Neural progenitor cell (in vitro differentiated cells): ENCODE results near the gene TNFSF8. TPM values are rescaled to one million over a fixed set of nuclear protein-coding genes. Genes with fewer than 3 reads are reported as not detected.

Experiments
- DNase-seq: peaks from one replicate; pipeline ENCODE4 v3.0.0-alpha.2; 2016; ENCODE audit warnings: low spot score
- H2AFZ ChIP-seq: fragments of 200-600 bp; sonication (generic); replicated peaks from 2 replicates; pipeline ENCODE4 v1.6.1; 2016; ENCODE audit warnings: antibody characterized with exemption
- H3F3A ChIP-seq: fragments of 200-600 bp; sonication (generic); 2 replicates; pipeline ENCODE4 v1.6.1; 2016; ENCODE audit warnings: antibody characterized with exemption, low read depth
- H3K27ac ChIP-seq: fragments of 200-600 bp; sonication (generic); 2 replicates; pipeline ENCODE4 v1.5.1; 2016; ENCODE audit warnings: mild to moderate bottlenecking
- H3K27me3 ChIP-seq: fragments of 200-600 bp; sonication (generic); 2 replicates; pipeline ENCODE4 v1.6.1; 2016; ENCODE audit warnings: mild to moderate bottlenecking, moderate library complexity
- H3K36me3 ChIP-seq: fragments of 200-600 bp; sonication (generic); 2 replicates; pipeline ENCODE4 v1.5.1; 2016
- H3K4me1 ChIP-seq: fragments of 200-600 bp; sonication (generic); 2 replicates; pipeline ENCODE4 v1.6.1; 2016; ENCODE audit warnings: mixed run types
- H3K4me2 ChIP-seq: fragments of 200-600 bp; sonication (generic); 2 replicates; pipeline ENCODE4 v1.6.1; 2016
- H3K4me3 ChIP-seq: fragments of 200-600 bp; sonication (generic); 2 replicates; pipeline ENCODE4 v1.5.1; 2016
- H3K79me2 ChIP-seq: fragments of 200-600 bp; sonication (generic); 2 replicates; pipeline ENCODE4 v1.6.1; 2016; ENCODE audit warnings: low read depth
- H3K9ac ChIP-seq: fragments of 200-600 bp; sonication (generic); 2 replicates; pipeline ENCODE4 v1.6.1; 2016
- H3K9me3 ChIP-seq: fragments of 200-600 bp; sonication (generic); 2 replicates; pipeline ENCODE4 v1.5.1; 2016; ENCODE audit warnings: low read depth
- H4K20me1 ChIP-seq: fragments of 200-600 bp; sonication (generic); 2 replicates; pipeline ENCODE4 v1.6.1; 2016; ENCODE audit warnings: low read depth
- H3K27ac Mint-ChIP-seq: 3 replicates; pipeline ENCODE4 v1.8.0; 2021; ENCODE audit warnings: mixed read lengths
- H3K27me3 Mint-ChIP-seq: 2 replicates; pipeline ENCODE4 v1.8.0; 2022; ENCODE audit warnings: low read depth, mild to moderate bottlenecking, inconsistent platforms, moderate library complexity, mixed read lengths; ENCODE audit not compliant: insufficient read depth
- H3K36me3 Mint-ChIP-seq: 3 replicates; pipeline ENCODE4 v1.8.0; 2021; ENCODE audit warnings: mixed read lengths
- H3K4me1 Mint-ChIP-seq: 3 replicates; pipeline ENCODE4 v1.8.0; 2021; ENCODE audit warnings: mixed read lengths
- H3K4me3 Mint-ChIP-seq: 3 replicates; pipeline ENCODE4 v1.8.0; 2021; ENCODE audit warnings: mild to moderate bottlenecking, moderate library complexity, mixed read lengths
- H3K9me3 Mint-ChIP-seq: 3 replicates; pipeline ENCODE4 v1.8.0; 2020; ENCODE audit warnings: mixed read lengths
- EZH2 ChIP-seq: fragments of 200-600 bp; sonication (generic); IDR thresholded peaks from 2 replicates; pipeline ENCODE4 v1.6.1; 2017; ENCODE audit warnings: antibody characterized with exemption, mild to moderate bottlenecking, moderate library complexity
- EZH2phosphoT487 ChIP-seq: fragments of 200-600 bp; sonication (generic); IDR thresholded peaks from 2 replicates; pipeline ENCODE4 v1.6.1; 2017; ENCODE audit warnings: antibody characterized with exemption
- total RNA-seq: library from RNA; depleted of rRNA; stranded (reverse); fragments of >200 nt; gene quantifications from 2 replicates; pipeline ENCODE4 v1.2.3, GENCODE V29; 2015; ENCODE audit warnings: low replicate concordance
- TF ChIP-seq, protein P1 (sequence below): fragments of 200-600 bp; sonication (generic); IDR thresholded peaks from 2 replicates; pipeline ENCODE4 v1.5.1; 2017; ENCODE audit warnings: antibody characterized with exemption, mild to moderate bottlenecking

Gene TNFSF8
- total RNA-seq, 1 donor from 2014 or later: not detected

DNA sequence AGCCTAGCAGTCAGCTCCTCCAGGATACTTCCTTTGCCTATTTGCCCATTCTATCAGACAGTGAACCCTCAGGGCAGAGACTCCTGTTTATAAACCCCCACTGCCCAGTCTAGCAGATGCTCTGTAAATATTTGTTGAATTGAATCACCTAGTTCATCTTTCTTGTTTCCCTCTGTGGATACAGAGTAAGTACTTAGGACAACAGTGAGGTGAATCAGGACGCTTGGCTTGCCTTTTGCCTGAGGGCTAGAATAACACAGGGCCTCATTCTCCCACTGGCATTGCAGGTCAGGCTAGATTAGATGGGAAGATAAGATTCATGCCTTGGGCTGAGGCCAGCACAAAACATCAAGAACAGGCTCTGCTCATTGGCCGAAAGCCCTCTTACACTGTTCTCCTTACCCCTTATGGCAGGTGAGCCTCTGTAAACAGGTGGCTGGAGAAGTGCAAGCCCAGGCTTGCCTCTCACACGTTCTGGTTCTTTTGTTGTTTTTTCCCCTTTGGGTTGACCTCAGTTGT is 22.2 kb downstream of the TNFSF8 start:
- Mint-ChIP-seq H3K27me3 (no peaks in the 10 kb centered on the region), H3K9me3 (no peaks in the 10 kb centered on the region), H3K4me3 (no peak overlapping the region), H3K4me1 (no peaks in the 10 kb centered on the region), H3K36me3 (no peaks in the 10 kb centered on the region), H3K27ac (no peak overlapping the region)
- H3K27ac ChIP-seq: no peak overlapping the region
- H4K20me1 ChIP-seq: no peaks in the 10 kb centered on the region
- TF ChIP-seq EZH2 (no peak), EZH2phosphoT487 (no peak)
- TF ChIP-seq, protein P1, sequence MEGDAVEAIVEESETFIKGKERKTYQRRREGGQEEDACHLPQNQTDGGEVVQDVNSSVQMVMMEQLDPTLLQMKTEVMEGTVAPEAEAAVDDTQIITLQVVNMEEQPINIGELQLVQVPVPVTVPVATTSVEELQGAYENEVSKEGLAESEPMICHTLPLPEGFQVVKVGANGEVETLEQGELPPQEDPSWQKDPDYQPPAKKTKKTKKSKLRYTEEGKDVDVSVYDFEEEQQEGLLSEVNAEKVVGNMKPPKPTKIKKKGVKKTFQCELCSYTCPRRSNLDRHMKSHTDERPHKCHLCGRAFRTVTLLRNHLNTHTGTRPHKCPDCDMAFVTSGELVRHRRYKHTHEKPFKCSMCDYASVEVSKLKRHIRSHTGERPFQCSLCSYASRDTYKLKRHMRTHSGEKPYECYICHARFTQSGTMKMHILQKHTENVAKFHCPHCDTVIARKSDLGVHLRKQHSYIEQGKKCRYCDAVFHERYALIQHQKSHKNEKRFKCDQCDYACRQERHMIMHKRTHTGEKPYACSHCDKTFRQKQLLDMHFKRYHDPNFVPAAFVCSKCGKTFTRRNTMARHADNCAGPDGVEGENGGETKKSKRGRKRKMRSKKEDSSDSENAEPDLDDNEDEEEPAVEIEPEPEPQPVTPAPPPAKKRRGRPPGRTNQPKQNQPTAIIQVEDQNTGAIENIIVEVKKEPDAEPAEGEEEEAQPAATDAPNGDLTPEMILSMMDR: no peak
- H3K4me3 ChIP-seq: no peak overlapping the region
- no peaks in the 10 kb centered on the region for H3K27me3 ChIP-seq
- no peaks in the 10 kb centered on the region for H3F3A ChIP-seq
- no peaks in the 10 kb centered on the region for H3K36me3 ChIP-seq
- H3K9ac ChIP-seq: no peak overlapping the region
- H3K4me2 ChIP-seq: no peak overlapping the region
- no peaks in the 10 kb centered on the region for H3K9me3 ChIP-seq
- no peaks in the 10 kb centered on the region for H3K4me1 ChIP-seq
- peak overlapping the region; percentile 3 for H2AFZ ChIP-seq
- no peak for DNase-seq
- no peaks in the 10 kb centered on the region for H3K79me2 ChIP-seq

DNA sequence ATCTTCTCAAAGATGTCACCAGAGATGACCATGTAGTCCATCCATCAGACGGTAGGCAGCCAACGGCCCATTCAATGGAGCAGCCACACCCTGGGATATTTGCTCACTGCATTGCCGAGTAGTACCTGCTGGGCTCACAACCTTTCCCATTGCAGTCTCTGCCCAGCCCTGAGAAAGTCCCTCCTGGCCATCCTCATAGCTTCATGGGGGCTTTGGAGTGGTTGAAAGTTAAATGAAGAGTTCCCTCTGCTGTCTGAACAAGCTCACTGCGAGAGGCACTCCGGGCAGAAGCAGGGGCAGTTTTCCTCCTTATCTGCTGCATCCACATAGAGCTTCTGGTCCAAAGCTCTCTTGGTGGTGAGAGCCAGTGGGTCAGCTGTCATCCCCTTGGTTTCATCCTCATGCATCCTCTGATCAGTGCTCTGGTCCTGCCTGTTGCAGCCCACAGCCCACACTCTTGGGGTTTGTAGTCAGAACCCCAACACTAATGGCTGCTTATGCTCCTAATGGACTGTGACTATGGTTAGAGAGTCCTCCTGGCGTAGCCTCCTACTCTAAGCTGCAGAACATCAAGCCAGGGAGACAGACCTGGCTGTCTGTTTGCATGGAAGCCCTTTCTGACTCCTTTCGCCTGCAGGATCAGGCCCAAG is 23.3 kb downstream of the TNFSF8 start:
- H3K36me3 ChIP-seq: no peaks in the 10 kb centered on the region
- Mint-ChIP-seq H3K9me3 (no peaks in the 10 kb centered on the region), H3K4me1 (no peaks in the 10 kb centered on the region), H3K36me3 (no peaks in the 10 kb centered on the region), H3K4me3 (no peak overlapping the region), H3K27me3 (no peaks in the 10 kb centered on the region), H3K27ac (no peak overlapping the region)
- no peak overlapping the region for H3K9ac ChIP-seq
- no peak overlapping the region for H3K4me2 ChIP-seq
- H3K9me3 ChIP-seq: no peaks in the 10 kb centered on the region
- no peak overlapping the region for H3K4me3 ChIP-seq
- no peaks in the 10 kb centered on the region for H3K79me2 ChIP-seq
- no peak for TF ChIP-seq EZH2
- TF ChIP-seq EZH2phosphoT487: no peak
- TF ChIP-seq, protein P1: peak; percentile 73
- peak; percentile 74 for DNase-seq
- peak overlapping the region; percentile 86 for H2AFZ ChIP-seq
- H3F3A ChIP-seq: no peaks in the 10 kb centered on the region
- no peaks in the 10 kb centered on the region for H4K20me1 ChIP-seq
- H3K27me3 ChIP-seq: no peaks in the 10 kb centered on the region
- H3K4me1 ChIP-seq: no peaks in the 10 kb centered on the region
- no peak overlapping the region for H3K27ac ChIP-seq

DNA sequence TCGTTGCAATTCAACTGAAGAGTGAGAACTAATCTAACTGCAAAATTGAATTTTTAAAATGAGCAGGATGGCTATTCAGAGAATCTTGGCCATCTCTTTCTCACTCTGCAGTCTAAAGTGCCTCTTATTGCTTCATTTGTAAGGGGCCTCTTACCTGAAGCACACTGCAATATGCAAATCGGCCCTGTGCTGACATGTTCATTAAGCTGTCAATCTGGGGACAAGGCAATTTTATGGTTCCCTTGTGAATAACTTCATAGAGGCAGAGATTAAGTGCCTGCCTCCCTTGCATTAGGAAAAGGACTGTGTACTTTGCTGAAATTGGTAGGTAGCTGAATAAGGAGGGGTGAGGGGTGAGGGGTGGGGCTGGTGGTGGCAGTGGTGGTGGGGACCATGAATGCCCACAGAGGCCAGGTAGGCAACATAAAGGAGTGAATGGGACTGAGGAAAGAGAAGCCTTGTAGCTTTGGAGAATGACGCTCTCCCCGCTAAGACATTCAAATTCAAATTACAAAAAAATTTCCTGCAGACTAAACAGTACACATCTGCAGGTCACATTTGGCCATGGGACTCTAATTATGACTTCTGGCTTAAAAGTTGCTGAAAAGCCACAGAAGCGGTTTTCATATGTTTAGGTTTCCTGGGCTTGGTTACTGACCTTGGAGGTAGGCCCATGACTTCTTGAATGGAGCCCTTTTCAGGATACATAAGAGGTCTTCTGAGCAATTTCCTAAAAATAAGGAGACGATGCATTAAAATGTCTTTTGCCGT is 25.0 kb downstream of the TNFSF8 start:
- Histone ChIP-seq H3K4me3 (no peak overlapping the region), H3K9ac (no peak overlapping the region), H3K4me2 (no peak overlapping the region), H3K9me3 (no peaks in the 10 kb centered on the region), H3K27ac (no peak overlapping the region), H2AFZ (no peak overlapping the region), H4K20me1 (no peaks in the 10 kb centered on the region), H3K4me1 (no peaks in the 10 kb centered on the region), H3K27me3 (no peaks in the 10 kb centered on the region), H3K79me2 (no peaks in the 10 kb centered on the region), H3K36me3 (no peaks in the 10 kb centered on the region), H3F3A (no peaks in the 10 kb centered on the region)
- Mint-ChIP-seq H3K4me3 (no peak overlapping the region), H3K27me3 (no peaks in the 10 kb centered on the region), H3K9me3 (no peaks in the 10 kb centered on the region), H3K27ac (no peak overlapping the region), H3K36me3 (no peaks in the 10 kb centered on the region), H3K4me1 (no peaks in the 10 kb centered on the region)
- DNase-seq: no peak
- TF ChIP-seq EZH2phosphoT487: no peak
- TF ChIP-seq, protein P1: no peak
